NCI-H1105 (cell line): ENCODE measurements around the gene MLLT10.

Source experiments
- DNase-seq: peaks from one replicate; lab custom pipeline; 2025; lab: John Stamatoyannopoulos, UW

MLLT10 gene

DNA sequence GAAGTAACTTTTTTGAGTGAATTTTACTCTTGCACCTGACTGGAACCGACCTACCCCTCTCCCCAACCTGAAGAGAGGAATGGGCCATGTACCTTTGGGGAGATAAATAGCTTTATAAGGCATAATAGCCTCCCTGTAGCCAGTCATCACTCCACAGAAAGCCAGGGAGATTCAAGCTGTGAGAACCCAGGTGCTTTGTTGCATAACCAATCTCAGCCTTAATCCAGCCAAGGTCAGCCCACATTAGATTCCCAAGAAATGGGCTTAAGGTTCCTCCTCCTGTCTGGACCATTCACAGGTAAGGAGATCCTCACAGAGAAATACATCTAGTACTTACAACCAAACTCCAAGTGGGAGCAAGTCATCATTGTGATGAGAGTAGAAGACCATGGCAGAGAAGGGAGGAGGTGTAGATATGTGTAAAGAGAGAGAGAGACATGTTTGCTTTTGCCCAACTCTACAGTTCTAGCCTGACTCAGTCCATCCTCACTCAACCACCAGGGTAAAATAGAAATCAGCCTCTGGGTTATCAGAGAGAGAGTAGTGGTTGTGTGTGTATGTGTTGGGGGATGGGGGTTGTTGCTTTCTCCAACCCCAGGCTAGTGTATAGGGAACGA, 32.2 kb upstream of the MLLT10 start:
- no peak for DNase-seq

DNA sequence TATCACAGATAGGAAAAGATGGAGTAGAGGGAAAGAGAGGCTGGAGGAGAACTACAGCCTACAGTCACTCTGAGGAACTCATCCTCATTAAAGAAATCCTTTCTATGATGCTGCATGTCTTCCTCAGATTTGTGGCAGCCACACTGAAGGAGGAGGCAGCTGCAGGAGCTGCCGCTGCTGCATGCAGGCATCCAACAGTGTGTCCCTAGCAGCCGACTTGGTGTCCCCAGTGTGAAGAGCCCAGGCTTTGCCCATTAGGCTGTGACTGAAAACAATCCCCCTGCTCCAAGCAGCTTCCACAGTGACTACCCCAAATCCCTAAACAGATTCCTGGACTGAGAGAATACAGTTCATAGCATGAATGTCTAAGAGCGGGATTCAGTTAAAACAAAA, 31.7 kb upstream of the MLLT10 start:
- no peak for DNase-seq

DNA sequence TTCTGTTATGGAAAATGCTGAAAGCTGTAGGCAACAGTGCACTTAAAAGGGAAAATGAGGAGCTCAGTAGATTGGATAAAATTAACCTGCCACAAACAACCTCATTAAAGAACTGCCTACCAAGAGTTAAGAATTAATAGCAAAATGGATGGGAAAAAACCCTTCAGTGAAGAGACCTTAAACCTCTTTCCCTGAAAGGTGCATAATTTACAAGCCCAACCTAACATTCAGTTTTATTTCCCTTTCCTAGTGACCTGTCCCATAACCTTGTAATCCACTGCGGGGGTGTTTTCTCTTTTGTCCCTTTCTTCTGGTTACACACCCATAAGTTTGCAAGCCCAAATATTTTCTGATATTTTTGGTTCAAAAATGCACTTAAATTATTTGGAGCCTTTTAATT, 30.5 kb upstream of the MLLT10 start:
- DNase-seq = no peak

DNA sequence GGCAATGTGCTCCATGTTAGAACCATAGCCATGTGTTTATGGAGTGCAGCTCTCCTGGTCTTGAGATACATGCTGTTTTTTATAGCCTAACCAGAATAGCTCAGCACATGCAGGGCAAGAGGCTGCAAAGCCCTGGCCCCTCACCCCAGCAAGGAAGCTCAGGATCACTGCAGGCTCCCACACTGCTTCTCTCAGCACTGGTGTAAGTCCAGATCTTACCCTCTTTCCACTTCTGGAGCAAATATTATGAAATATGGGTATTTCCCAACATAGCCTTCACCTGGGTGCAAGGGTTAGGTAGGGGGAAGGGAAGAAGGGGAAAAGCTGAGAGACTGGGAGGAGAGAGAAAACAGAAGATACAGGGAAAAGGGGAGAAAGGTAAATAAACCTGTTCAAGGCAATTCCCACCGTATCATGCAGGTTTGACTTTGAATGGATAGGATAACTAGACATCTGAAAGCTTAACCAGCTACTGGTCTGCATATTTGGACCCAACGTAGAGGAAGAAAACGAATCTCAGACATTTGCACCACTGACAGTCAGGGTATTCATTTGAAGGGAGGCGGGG, 28.2 kb upstream of the MLLT10 start:
- no peak for DNase-seq

DNA sequence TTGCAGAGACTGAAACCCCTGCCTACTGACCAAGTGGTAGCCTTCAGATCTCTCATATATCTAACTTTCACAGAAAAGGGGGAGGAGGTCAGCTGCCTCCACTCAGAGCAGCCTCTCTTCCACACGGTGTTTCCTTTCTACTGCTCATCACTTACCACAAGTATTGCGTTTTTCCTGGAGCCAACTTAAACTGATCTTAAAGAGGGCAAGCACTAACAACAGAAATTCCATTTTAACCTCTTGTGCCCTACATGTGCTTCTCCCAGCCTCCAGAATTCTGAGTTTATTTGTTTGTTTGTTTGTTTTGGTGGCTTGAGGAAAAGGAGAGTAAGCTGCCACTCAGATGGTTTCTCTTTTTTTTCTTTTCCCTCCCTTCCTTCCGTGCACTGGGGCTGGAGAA, 27.7 kb upstream of the MLLT10 start:
- DNase-seq = no peak

DNA sequence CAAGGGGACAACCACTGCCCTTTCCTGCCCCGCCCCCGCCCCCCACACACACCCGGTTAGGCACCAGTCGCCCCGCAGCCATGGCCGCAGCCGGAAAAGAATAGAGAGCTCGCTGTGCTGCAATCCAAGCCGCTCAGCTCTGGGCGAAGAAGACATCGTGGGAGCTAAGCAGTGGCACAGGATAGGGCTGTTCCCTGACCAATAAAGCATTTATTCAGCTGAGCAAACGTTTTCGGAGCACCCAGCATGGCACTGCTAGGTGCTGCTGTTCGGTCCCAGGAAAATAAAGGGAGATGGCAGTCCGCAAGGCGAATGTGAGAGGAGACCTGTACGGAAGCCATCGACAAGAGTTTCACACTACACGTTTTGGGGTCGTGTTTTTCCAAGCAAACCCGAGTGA, 26.9 kb upstream of the MLLT10 start:
- no peak for DNase-seq

DNA sequence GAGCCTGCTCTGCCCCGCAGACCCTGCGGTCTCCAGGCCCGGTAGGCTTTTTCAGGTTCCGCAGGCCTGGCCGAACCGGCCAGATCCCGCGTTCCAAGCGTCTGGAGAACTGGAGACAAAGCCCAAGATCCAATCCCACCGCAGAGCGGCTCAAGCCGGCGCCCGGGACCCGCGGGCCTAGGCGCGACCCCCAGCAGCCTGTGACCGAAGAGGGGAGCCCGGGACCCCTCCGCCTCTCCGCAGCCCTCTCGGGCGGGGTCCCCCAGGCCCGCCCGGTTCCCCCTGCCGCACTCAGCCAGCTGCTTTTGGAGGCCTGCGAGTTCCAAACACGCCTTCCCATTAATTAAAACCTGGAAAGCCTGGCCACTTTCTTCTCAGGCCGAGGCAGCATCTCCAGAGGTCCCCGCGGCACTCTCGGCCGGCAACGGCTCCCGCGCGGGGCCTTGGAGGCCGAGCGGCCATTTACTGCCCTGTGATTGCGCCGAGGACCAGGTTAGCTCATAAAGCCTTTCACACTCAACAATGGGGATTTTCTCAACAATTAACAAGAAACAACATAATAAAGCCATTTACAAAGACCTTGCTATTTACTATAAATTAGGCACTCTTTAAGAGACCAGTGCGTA, 25.2 kb upstream of the MLLT10 start:
- no peak for DNase-seq

DNA sequence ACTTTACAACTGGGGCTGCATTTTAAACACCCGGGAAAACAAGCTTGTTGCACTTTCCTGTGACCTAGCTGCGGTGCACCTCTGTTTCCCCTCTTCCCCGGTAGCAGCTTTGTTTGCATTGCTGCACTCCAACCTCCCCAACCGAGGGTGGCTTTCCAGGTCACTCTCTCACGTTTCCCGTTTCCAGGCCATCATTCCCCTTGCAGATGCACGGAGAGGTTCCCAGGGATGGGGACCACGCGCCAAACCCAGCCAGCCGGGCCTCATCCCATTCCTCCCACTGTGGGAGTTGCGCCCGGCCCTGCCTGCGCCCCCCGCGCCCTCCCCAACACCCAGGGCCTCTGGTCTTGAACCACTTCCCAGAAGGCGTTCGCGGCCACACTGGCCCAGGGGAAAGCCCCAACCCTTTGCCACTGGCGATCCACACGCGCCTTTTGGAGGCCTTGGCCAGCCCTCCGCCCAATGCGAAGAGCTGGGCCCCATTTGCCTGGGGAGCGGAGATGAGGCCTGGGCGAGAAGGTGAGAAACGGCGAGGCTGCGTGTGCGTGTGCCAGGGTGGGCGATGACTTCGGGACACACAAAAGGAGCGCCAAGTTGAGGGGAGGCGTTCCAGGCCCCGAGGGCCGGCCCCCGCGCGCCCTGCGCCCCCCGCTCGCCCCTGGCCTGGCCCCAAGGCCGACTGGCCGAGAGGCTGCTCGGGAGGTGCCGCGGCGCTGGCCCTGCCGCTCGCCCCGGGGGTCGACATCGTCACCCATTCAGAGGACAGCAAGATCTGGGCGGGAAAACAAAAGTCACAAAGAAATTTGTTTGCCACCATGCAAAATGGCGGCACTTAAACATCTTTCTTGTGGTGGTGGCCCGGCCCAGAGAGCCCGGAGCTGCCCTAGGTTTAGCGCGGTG, 24.4 kb upstream of the MLLT10 start:
- DNase-seq = no peak

DNA sequence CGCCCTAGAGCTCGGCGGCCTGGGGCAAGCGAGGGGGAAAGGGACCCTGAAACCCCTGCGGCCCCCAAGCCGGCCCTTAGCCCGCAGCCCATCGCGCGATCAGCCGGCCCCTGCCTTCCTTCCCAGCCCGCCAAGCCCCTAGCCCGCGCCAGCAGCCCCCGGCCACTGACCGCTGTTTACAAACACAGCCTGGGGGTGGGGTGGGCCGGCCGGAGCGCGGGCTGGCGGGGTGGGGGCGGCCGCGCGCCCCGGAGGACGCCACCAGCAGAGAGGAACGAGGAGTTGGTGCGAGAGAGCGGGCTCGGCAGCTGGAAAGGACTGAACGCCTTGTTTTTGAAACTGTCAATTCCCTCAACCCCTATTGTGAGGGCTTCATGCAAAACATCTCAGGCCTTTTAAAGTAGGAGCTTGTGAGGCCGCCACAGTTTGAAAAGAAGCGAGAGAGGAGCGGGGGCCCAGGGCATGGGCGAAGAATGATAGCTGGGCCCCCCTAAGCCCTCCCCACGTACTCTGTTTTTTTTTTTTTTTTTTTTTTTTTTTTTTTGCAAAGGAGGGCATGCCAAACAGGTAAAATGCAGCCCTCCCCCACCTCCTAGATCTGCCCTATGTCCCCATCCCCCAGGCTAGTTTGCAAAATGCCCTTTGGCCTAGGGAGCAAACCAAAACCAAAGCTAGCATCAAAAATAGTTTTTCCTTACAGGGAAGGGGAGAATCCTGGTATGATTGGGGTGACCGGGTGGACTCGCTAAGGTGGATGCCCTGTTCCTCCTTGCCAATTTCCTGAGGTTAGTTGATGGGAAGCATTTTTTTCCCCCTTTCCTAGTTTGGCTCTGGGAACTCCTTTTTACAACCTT, 23.6 kb upstream of the MLLT10 start:
- no peak for DNase-seq

DNA sequence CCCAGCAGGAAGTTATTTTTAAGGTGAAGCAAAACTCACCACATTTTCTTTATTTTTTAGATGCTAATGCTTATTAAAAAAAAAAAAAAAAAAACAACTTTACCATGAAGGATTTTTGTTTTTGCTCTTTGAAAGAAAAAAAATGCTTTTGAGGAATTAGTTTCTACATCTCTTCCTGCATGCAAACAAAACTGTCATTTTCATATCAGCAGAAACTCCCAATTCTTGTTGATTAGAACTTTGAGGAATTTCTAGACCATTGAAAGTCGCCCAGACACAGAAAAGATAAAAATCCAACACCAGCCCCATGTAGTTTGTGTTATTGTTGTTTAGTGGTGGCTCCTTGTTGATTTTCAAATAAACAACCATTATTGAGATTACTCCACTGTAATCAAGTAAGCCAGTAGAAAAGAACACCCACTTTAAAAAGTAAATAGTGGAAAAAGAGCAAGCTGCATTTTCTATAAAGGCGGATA, 22.9 kb upstream of the MLLT10 start:
- DNase-seq = no peak

DNA sequence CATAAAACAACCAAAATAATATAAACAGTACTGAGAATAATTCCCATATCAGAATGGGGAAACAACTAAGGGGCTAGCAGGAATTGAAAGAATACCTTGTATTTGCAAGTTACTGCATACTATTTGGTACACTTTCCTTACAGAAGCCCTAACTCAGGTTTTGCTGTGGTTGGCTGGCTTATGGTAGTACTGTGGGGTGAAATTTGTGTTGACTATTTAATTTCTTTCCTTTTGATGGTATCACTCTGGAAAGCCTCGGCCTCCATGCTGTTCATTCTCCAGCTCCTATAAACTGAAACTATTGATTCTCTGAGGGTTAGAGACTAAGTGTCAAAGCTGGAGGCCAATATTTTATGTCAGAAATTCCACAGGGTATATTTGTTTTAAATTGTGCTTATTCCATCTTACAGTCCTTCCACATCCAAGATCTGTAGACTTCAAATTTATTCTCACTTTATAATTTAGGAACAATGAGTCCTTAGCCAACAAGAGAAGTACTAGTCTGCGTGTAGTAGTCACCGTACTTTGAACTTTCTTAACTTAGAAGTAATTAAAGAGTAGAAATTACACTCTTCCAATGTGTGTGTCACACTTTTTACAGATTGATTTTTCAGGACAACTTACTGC, 22.0 kb upstream of the MLLT10 start:
- DNase-seq = no peak

DNA sequence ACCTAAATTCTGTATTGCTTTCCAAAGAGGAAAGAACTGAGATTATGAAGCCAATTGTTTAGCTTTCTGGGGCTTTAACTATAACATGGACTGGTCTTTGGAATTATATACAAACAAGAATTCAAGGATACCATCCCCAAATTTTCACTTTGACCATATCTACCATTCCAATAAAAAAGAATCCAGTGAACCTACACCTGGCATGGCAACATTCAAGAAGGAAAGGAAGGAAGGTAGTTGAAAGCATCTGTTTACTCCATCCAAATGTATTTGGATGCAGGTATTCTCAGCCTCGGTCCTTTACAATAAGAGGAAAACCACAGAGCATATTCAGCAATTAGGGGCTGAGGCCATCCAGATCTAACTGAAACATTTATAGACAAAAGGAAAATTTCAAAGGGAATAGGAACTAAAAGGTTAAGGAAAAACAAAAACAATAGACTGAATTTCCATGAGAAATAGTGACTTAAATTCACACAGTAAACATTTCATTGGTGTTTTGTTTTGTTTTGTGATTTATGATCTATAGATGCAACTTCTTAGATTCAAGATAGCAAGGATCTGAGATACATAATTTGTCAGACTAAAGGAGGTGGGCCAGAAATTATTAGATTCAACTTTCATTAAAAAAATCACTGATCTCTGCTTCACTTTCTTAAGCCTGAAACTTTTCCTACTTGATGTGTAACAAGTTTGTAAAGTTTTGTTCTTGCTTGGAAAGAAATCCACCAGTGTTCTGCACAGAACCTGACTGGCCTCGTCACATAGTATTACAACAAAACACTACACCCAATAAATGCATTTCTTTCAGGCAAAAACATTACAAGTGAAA, 21.2 kb upstream of the MLLT10 start:
- no peak for DNase-seq

DNA sequence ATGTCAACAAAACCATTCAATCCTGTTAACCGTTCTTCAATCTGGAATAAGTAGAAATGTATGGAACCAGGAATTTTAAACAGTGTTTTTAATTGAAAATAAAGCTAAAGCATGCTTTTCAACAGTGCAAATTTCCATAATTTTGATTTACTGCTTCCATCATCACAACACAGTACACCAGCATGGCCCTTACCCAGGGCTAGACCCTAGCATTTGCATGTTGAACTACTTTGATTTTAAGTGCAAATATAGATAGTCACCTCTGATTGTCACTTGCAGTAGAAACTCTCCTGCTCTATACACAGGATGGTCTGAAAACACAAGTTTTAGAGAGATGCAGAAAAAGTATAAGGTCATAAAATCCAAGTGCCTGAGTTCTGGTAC, 20.6 kb upstream of the MLLT10 start:
- no peak for DNase-seq

DNA sequence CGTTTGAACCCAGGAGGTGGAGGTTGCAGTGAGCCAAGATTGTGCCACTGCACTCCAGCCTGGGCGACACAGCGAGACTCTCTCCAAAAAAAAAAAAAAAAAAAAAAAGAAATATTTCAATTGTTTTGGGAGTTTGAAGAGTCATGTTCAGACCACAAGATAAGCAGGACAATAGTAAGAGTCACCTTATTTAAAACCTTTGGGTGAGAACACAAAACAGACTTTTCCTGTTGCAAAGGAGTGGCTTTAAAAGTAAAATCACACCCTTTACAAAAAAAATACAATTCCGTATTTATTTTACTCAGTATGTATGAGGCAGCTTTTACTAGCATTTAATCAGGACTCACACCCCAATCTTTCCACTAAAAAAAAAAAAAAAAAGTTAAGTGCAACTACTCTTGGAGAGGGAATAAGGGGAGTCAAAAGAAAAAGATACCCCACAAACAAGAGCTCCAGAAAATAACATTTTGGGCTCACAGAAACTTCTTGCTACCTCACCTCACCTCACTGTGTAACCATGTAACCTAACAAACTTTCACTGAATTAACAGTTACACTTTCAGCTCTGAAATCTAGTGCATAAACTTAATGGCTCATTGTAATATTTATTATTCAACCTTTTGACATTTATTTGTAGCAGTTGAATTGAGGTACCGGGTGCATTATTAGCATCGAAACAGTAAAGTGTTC, 19.8 kb upstream of the MLLT10 start:
- no peak for DNase-seq

DNA sequence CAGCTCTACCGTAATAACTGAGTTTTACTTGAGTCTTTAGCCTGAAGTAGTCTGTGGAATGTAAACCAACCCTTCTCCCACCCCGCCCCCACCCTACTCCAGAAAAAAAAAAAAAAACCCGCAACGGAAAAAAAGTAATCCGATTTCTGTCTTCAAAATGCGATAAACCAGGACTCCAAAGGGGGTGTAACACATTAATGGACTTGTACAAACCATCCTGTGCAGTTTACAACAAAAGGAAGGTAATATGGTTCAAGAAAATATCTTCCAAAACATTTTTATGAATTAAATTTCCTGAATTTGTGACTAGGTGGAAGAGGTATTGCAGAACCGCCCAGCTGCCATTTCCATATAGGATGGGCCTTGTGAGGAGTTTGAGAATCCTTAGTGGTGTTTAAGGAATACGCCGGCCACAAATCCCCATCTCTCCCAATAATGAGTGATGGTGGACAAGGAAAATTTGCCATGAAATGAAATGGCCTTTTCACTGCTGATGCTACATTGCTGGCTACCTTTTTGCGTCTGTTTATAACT, 19.1 kb upstream of the MLLT10 start:
- no peak for DNase-seq

DNA sequence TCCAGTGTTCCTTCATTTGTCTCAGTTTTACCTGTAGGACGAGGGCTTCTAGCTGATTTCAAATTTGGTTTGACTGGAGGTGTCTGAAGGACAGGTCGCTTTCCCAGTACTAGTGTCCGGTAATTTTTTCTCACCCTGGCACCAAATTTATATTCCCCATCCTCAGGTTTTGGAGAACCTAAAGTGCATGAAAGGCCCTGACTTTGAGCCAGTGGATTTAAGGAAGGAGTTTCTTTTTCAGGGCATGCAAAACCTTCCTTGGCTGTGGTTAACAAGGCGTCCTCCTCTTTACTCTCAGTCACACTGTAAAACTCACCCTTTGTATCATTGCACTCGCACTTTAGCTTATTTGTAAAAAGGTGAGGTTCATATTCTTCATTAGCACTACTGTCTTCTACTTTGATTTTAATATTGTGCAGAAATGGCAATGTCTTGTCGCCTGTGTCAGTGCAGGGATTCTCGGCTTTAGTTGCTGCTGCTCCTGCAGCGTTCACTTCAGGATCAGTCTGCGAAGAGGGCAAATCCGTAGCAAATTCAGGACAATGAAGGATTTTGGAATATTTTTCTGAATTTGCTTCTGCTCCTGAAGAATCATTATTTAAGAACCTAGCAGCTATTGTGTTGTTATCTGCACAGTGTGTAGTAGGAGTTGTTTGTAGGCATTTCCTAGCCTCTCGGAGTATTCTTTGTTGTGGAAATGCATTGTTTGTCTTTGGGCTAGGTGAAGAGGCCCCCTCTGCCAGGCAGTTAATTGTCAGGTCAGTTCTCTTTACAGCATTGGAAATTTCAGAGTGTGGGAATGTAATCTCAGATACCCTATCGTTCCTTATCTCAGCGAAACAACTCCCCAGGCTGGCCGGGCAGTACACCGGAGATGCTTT, 18.4 kb upstream of the MLLT10 start:
- DNase-seq = no peak

DNA sequence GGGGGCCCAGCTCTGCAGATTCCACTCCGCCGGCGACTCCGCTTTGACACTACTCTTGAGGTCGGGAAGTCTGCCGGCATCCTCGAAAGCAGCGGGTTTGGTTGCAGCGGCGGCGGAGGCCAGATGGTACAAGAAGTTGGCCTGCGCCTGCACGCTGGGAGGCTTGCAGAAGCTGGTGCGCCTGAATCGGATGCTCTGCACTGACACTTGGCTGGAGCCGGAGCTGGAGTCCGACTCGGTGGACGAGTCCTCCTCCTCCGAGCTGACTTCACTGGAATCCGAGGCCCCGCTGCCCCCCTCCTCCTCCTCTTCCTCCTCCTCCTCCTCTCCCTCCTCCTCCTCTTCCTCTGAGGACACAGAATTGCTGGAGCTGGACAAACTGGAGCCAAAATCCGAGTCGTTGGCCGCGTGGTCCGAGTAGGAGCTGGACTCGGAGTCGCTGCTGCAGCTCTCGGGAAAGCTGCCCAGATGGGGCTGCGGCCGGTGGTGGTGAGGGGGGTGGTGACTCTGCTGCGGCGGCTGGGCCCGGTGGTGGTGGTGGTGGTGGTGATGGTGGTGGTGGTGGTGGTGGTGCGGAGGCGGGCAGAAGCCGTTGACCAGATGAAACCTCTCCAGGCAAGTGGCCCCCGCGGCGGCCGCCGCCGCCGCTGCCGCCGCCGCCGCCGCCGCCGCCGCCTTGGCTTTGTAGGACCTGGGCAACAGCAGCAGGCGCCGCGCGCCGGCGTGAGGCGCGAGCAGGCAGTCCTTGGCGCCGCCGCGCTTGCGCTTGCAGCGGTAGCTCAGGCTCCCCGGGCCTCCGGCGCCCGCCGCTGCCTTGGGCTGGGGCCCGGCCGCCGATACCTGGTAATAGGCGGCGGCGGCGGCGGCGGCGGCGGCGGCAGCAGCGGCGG, 17.5 kb upstream of the MLLT10 start:
- no peak for DNase-seq
